Heart left ventricle (tissue), 16 donors: ENCODE data around the gene PIP4K2A. TPM values are rescaled to one million over a fixed set of nuclear protein-coding genes. Genes with fewer than 3 reads are reported as not detected.

ENCODE experiments used
- ATAC-seq, 4 donors: fragments of 200-7000 bp; cut with Tn5 transposase; one replicate each; pipeline ENCODE4 v1.9.1; 2020 to 2022; ENCODE audit warnings: moderate library complexity in 4 of 4, mild to moderate bottlenecking in 3 of 4, moderate number of reproducible peaks in 1 of 4
- DNase-seq, 5 donors: peaks; one replicate each; pipeline ENCODE4 v3.0.0-alpha.2; 2020
- H3K27ac ChIP-seq, 12 donors: fragments of 200-600 bp; sonication (generic) in 4 of 12; one replicate each; pipeline versions ENCODE4 v1.5.0 to v1.8.0; 2016 to 2022; ENCODE audit warnings: mild to moderate bottlenecking in 2 of 12
- H3K27me3 ChIP-seq, 9 donors: fragments of 200-600 bp; sonication (generic) in 2 of 9; one replicate each; pipeline versions ENCODE4 v1.5.1 to v1.8.0; 2016 to 2022; ENCODE audit warnings: mild to moderate bottlenecking in 3 of 9
- H3K36me3 ChIP-seq, 9 donors: fragments of 200-600 bp; sonication (generic) in 2 of 9; one replicate each; pipeline versions ENCODE4 v1.5.0 to v1.8.0; 2018 to 2022; ENCODE audit warnings: mild to moderate bottlenecking in 2 of 9
- H3K4me1 ChIP-seq, 12 donors: fragments of 200-600 bp; sonication (generic) in 4 of 12; one replicate each; pipeline versions ENCODE4 v1.5.0 to v1.8.0; 2016 to 2022; ENCODE audit warnings: mild to moderate bottlenecking in 3 of 12
- H3K4me3 ChIP-seq, 12 donors: fragments of 200-600 bp; sonication (generic) in 4 of 12; one replicate each; pipeline versions ENCODE4 v1.5.0 to v1.8.0; 2017 to 2022; ENCODE audit warnings: mild to moderate bottlenecking in 9 of 12, moderate library complexity in 4 of 12
- H3K9me3 ChIP-seq, 12 donors: fragments of 200-600 bp; sonication (generic) in 4 of 12; one replicate each; pipeline versions ENCODE4 v1.5.0 to v1.8.0; 2016 to 2022; ENCODE audit warnings: mild to moderate bottlenecking in 1 of 12
- POLR2A ChIP-seq, 2 donors: fragments of 450-650 bp; IDR thresholded peaks; one replicate each; pipeline ENCODE4 v1.6.1; 2017; ENCODE audit warnings: antibody characterized with exemption in 2 of 2, mild to moderate bottlenecking in 2 of 2, moderate library complexity in 2 of 2
- WGBS, 4 donors: extraction: QIAGEN DNeasy Blood & Tissue Kit in 2 of 4; methylation state at CpG; one replicate each; pipeline versions ENCODE4 v1.1.5 to v1.1.7; 2013 to 2018; 5-methylcytosine and 5-hydroxymethylcytosine counted together
- intact Hi-C, 10 donors: fragments of 100-400 bp; cut with DNase I; formaldehyde crosslinking; loops; one replicate each; pipeline versions ENCODE4 v1.11.1 to v1.14.2; 2022
- long read RNA-seq, 3 donors: library from polyadenylated mRNA; unstranded; transcript quantifications; one replicate each; pipeline ENCODE4 v2.0.0, GENCODE V29; 2020 to 2021
- polyA plus RNA-seq, 2 donors: library from polyadenylated mRNA; stranded (reverse); fragments of 200-250 nt; gene quantifications; one replicate each; pipeline ENCODE4 v1.2.3, GENCODE V29; 2013
- total RNA-seq, 9 donors: library from RNA; depleted of rRNA in 2 of 9; stranded (reverse); fragments of >200 nt in 2 of 9; fragmentation: NEBNext Ultra II Directional in 3 of 9; extraction: Animal tissue kit (Norgen Biotek cat#: 25700) in 3 of 9; gene quantifications; one replicate each; pipeline versions ENCODE4 v1.1.0 to v1.2.4, GENCODE V29; 2016 to 2023
- TF ChIP-seq, protein P1 (sequence below), 12 donors: fragments of 200-600 bp; sonication (generic) in 4 of 12; IDR thresholded peaks; one replicate each; pipeline versions ENCODE4 v1.5.0 to v1.8.0; 2018 to 2022; ENCODE audit warnings: antibody characterized with exemption in 12 of 12, mild to moderate bottlenecking in 5 of 12
- donor health status: ischemic (EF 13 %, LVEDD 7.1; RV severe dilation, severe dysfunction).
- donor health status: healthy with polysubstance abuse.
- donor health status: DM: no; HTN: yes; CAD: no.
- donor health status: DM: no; HTN: no; CAD: no.
- donor health status: ischemic (EF 25% LVEDD 6.9; RV normal size, moderate dysfunction).
- donor health status: ischemic (EF 25% LVEDD 5.7; RV mildly dilated, moderate dysfunction).
- donor health status: healthy.
- donor health status: DM: yes; HTN: yes; CAD: no.
- donor health status: ischemic (EF 35%, LVEDD 5.7; RV mildly dilated, moderate dysfunction).
- donor health status: nonischemic (EF 11% LVEDD 7.7; RV severe dilation, severe dysfunction).
- donor health status: DM: yes; HTN: yes; CAD: no.
- donor health status: PGD.
- donor health status: ischemic (EF 29% LVEDD 5.4; RV normal size, mild dysfunction).
- donor health status: nonischemic (EF 23%, LVEDD 6.1; RV moderate dilation, normal function).

Gene PIP4K2A
- total RNA-seq (10 to 100 TPM in 8 of 9 donors, 1 to 10 TPM in 1; 9.2 to 35.6 (median 13.7) TPM), polyA plus RNA-seq (1 to 10 TPM; 4.0 to 8.3 TPM)
- long read RNA-seq, donor 1, partial matches to known transcripts: 0 of 5 reads
- long read RNA-seq, donor 1, other reads (novel, unspliced or antisense): 1 of 5 reads
- long read RNA-seq, donor 2, partial matches to known transcripts: 11 of 20 reads
- long read RNA-seq, donor 2, other reads (novel, unspliced or antisense): 7 of 20 reads
- long read RNA-seq, donor 3, transcript PIP4K2A-202 (10 exons, 3,802 nt): major isoform, 7 of 10 reads
- long read RNA-seq, donor 3, partial matches to known transcripts: 3 of 10 reads
- long read RNA-seq, donor 3, other reads (novel, unspliced or antisense): 0 of 10 reads

DNA sequence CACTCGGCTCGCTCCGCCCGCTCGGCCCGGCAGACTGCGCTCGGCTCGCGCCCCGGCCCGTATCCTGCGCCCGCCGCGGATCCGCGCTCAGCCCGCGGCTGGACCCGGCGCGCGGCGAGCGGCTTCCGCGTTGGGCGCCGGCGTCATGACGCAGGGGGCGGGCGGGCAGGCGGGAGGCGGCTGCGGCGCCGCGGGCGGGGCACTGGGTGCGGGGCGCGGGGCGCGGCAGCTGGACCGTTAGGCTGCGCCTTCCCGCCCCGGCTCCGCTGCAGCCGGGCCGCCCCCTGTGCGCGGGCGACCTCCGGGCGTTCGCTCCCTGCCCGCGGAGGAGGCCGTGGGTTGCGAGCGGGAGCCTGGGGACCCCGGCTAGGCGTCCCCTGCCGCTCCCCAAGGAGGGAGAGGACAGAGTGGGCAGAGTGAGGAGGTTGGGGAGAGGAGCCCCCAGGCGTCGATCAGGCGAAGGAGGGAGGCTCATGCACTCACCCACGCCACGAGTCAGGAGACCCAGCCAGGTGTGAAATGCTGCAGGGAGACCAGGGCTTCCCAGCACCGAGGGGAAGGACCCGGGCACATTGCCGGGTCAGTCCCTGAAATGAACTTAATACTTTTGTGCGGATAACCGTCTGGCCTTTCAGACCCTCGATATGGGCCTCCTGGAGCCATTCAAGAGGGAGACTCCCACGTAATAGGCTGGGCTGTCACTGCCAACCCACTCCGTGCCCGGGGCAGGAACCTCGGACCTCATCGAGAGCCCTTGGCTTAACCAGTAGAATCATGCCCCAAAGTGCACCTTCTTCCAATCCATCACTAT, at the start of gene PIP4K2A:
Gene PIP4K2A (minus strand): TSS at position 100 of the 811 bp plus-strand sequence. CDS start 252 bp downstream, outside the sequence.
- 8 to 35% (median 11%) methylated on average over 19 to 83 of the region's 83 CpGs for WGBS, 4 donors
- peaks cover 0 to 34% (median 21%) of the 10 kb centered on the region in 12 donors for H3K4me1 ChIP-seq
- peak within 1 kb of the TSS; percentile 75 to 98 (median 95) for H3K4me3 ChIP-seq
- peak within 1 kb of the TSS; percentile 72 to 93 (median 82) for H3K27ac ChIP-seq
- peak in 1 of 2 donors; percentile 47 for TF ChIP-seq POLR2A (IDR thresholded peaks at IDR 0.05)
- TF ChIP-seq, protein P1, sequence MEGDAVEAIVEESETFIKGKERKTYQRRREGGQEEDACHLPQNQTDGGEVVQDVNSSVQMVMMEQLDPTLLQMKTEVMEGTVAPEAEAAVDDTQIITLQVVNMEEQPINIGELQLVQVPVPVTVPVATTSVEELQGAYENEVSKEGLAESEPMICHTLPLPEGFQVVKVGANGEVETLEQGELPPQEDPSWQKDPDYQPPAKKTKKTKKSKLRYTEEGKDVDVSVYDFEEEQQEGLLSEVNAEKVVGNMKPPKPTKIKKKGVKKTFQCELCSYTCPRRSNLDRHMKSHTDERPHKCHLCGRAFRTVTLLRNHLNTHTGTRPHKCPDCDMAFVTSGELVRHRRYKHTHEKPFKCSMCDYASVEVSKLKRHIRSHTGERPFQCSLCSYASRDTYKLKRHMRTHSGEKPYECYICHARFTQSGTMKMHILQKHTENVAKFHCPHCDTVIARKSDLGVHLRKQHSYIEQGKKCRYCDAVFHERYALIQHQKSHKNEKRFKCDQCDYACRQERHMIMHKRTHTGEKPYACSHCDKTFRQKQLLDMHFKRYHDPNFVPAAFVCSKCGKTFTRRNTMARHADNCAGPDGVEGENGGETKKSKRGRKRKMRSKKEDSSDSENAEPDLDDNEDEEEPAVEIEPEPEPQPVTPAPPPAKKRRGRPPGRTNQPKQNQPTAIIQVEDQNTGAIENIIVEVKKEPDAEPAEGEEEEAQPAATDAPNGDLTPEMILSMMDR (IDR thresholded peaks at IDR 0.05): no peak
- H3K27me3 ChIP-seq: no peaks in the 10 kb centered on the region
- ATAC-seq (peak; percentile 69 to 93 (median 88)), DNase-seq (peak; percentile 75 to 91 (median 85))
- intact Hi-C loops: loop anchor here in 8 of 10 donors (5.0 to 10.0 kb wide), 12 partner anchors 53 to 390 kb away; partner anchors contain the start of genes SPAG6 (in 2 of the 8) and BMI1 (in 1 of the 8)
- no peaks in the 10 kb centered on the region for H3K9me3 ChIP-seq
- no peaks in the 10 kb centered on the region for H3K36me3 ChIP-seq

DNA sequence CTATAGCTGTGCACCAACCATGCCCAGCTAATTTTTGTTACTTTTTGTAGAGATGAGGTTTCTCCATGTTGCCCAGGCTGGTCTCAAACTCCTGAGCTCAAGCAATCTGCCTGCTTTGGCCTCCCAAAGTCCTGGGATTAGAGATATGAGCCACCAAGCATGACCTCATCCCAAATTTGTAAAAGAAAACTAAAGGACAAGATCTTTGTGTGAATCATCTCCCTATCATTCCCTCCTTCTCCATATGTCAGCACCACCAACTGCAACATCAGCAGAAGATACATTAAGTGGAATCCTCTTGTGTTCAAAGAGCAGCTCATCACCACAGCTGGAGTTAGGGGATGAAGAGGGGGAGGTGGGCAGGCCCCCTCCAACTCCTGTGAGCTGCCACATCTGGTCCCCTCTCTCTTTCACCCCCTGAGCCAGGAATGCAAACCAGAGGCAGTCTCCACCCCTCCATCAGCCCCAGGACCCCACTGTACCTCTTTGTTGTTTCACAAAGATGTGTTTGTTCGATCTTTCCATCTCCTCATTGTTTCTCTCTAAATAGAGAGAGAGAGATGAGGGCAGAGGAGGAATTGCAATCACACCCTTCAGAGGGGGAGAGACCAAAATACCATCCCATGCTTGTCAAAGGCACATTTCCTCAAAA, 47.3 kb upstream of the PIP4K2A start:
- Histone ChIP-seq H3K9me3 (no peaks in the 10 kb centered on the region), H3K27ac (no peak overlapping the region), H3K4me1 (peaks cover 0 to 25% (median 3%) of the 10 kb centered on the region in 12 donors), H3K27me3 (no peaks in the 10 kb centered on the region), H3K4me3 (no peak overlapping the region), H3K36me3 (no peaks in the 10 kb centered on the region)
- DNase-seq (no peak), ATAC-seq (no peak)
- intact Hi-C loops: no loop called here
- whole genome bisulfite sequencing, 4 donors: 90 to 94% (median 93%) methylated on average over 1 of the region's 1 CpG
- TF ChIP-seq POLR2A (IDR thresholded peaks at IDR 0.05): no peak
- TF ChIP-seq, protein P1 (IDR thresholded peaks at IDR 0.05): no peak

DNA sequence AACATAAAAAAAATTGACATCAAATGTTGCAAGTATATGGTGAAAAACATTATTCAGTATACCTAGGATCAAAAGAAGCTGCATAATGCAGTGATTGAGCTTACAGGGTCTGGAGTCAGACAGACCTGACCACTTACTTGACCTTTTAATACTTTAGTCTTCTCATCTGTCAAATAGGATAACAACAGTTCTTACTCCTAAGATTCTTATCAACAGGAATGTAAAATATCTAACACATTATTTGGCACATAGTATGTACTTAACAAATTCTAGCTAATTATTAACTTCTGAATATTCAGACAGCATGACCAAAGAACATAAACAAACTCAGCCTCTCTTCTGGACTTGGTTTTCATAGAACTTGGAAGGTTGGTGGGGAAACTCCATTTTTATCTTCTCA, 45.6 kb upstream of the PIP4K2A start:
- H3K9me3 ChIP-seq: no peaks in the 10 kb centered on the region
- no peak overlapping the region for H3K27ac ChIP-seq
- peaks cover 0 to 8% (median 1%) of the 10 kb centered on the region in 12 donors for H3K4me1 ChIP-seq
- no peak overlapping the region for H3K4me3 ChIP-seq
- intact Hi-C loops: no loop called here
- no peaks in the 10 kb centered on the region for H3K27me3 ChIP-seq
- no peaks in the 10 kb centered on the region for H3K36me3 ChIP-seq
- ATAC-seq (no peak), DNase-seq (no peak)
- TF ChIP-seq POLR2A (IDR thresholded peaks at IDR 0.05): no peak
- TF ChIP-seq, protein P1 (IDR thresholded peaks at IDR 0.05): no peak
